ENCODE results near the gene RNF31. TPM values are rescaled to one million over a fixed set of nuclear protein-coding genes. Genes with fewer than 3 reads are reported as not detected.
A peak's percentile ranks its signal among the peaks of the same experiment; 100 is the strongest.

RNF31 gene
- total and polyA plus RNA-seq, 2 of the 13 experiments (the other 11 are each of a cell fraction or from before 2014, with no cell fraction given) = 48.2 to 86.8 TPM

GRCh38 chr14:24138396-24139271 lies 8.7 kb upstream of the RNF31 start (continued):
- TF ChIP-seq GRHL1 (CRISPR knock-in tag; conservative IDR thresholded peaks at IDR 0.05) (no peak), ZNF329 (CRISPR knock-in tag; IDR thresholded peaks at IDR 0.05; ENCODE audit: low read depth) (no peak), ELF3 (CRISPR knock-in tag; IDR thresholded peaks at IDR 0.05) (no peak), ZNF225 (CRISPR knock-in tag; IDR thresholded peaks at IDR 0.05) (no peak), TFDP1 (CRISPR knock-in tag; IDR thresholded peaks at IDR 0.05; ENCODE audit: borderline replicate concordance) (no peak), ZNF775 (CRISPR knock-in tag; IDR thresholded peaks at IDR 0.05; ENCODE audit: borderline replicate concordance) (no peak), CENPT (CRISPR knock-in tag; IDR thresholded peaks at IDR 0.05; ENCODE audit: low read depth) (0 out of 2 replicates have a peak, but pooled peaks have one; percentile 18), CHCHD3 (CRISPR knock-in tag; IDR thresholded peaks at IDR 0.05) (no peak), ZIK1 (CRISPR knock-in tag; IDR thresholded peaks at IDR 0.05; ENCODE audit: borderline replicate concordance, low read depth) (no peak), ZFAT (CRISPR knock-in tag; conservative IDR thresholded peaks at IDR 0.05) (no peak), MTA3 (CRISPR knock-in tag; IDR thresholded peaks at IDR 0.05) (no peak), FOXA1 (IDR thresholded peaks at IDR 0.05) (no peak), FOXA1 (CRISPR knock-in tag; IDR thresholded peaks at IDR 0.05) (no peak), FOXM1 (CRISPR knock-in tag; IDR thresholded peaks at IDR 0.05) (no peak), ZNF629 (CRISPR knock-in tag; conservative IDR thresholded peaks at IDR 0.05) (no peak), NR0B2 (CRISPR knock-in tag; IDR thresholded peaks at IDR 0.05) (0 out of 2 replicates have a peak, but pooled peaks have one; percentile 55), BCL6 (CRISPR knock-in tag; IDR thresholded peaks at IDR 0.05) (no peak), THAP8 (CRISPR knock-in tag; IDR thresholded peaks at IDR 0.05; ENCODE audit: borderline replicate concordance) (no peak), HDAC6 (IDR thresholded peaks at IDR 0.05; ENCODE audit: low read depth, low read length) (no peak), ZNF251 (CRISPR knock-in tag; IDR thresholded peaks at IDR 0.05) (no peak), ZNF558 (CRISPR knock-in tag; IDR thresholded peaks at IDR 0.05; ENCODE audit: borderline replicate concordance) (no peak)
- TF ChIP-seq, protein P1, sequence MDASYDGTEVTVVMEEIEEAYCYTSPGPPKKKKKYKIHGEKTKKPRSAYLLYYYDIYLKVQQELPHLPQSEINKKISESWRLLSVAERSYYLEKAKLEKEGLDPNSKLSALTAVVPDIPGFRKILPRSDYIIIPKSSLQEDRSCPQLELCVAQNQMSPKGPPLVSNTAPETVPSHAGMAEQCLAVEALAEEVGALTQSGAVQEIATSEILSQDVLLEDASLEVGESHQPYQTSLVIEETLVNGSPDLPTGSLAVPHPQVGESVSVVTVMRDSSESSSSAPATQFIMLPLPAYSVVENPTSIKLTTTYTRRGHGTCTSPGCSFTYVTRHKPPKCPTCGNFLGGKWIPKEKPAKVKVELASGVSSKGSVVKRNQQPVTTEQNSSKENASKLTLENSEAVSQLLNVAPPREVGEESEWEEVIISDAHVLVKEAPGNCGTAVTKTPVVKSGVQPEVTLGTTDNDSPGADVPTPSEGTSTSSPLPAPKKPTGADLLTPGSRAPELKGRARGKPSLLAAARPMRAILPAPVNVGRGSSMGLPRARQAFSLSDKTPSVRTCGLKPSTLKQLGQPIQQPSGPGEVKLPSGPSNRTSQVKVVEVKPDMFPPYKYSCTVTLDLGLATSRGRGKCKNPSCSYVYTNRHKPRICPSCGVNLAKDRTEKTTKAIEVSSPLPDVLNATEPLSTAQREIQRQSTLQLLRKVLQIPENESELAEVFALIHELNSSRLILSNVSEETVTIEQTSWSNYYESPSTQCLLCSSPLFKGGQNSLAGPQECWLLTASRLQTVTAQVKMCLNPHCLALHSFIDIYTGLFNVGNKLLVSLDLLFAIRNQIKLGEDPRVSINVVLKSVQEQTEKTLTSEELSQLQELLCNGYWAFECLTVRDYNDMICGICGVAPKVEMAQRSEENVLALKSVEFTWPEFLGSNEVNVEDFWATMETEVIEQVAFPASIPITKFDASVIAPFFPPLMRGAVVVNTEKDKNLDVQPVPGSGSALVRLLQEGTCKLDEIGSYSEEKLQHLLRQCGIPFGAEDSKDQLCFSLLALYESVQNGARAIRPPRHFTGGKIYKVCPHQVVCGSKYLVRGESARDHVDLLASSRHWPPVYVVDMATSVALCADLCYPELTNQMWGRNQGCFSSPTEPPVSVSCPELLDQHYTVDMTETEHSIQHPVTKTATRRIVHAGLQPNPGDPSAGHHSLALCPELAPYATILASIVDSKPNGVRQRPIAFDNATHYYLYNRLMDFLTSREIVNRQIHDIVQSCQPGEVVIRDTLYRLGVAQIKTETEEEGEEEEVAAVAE (CRISPR knock-in tag; IDR thresholded peaks at IDR 0.05; ENCODE audit: borderline replicate concordance) = no peak

All from HepG2 (cell line).